Measurements from ENCODE around the gene MKLN1.

Gene MKLN1

GRCh38 chr7:131471250-131472004, 143.8 kb downstream of the MKLN1 start:
- DNase-seq, result no peak

- DNase-seq, result no peak
Observed at GRCh38 chr7:131476740-131477139, 149.1 kb downstream of the MKLN1 start.

GRCh38 chr7:131480384-131481315, 153.0 kb downstream of the MKLN1 start:
- no peak for DNase-seq

- DNase-seq, result no peak
Observed at GRCh38 chr7:131482800-131483199, 155.1 kb downstream of the MKLN1 start.

GRCh38 chr7:131483586-131483985, 155.9 kb downstream of the MKLN1 start:
- DNase-seq, result no peak

- no peak for DNase-seq
Observed at GRCh38 chr7:131486346-131486745, 158.7 kb downstream of the MKLN1 start.

GRCh38 chr7:131487217-131487616, 159.5 kb downstream of the MKLN1 start:
- DNase-seq, result no peak

GRCh38 chr7:131488361-131488760, 160.7 kb downstream of the MKLN1 start:
- no peak for DNase-seq

GRCh38 chr7:131489196-131489595, 161.5 kb downstream of the MKLN1 start:
- no peak for DNase-seq

- no peak for DNase-seq
Observed at GRCh38 chr7:131489881-131490280, 162.2 kb downstream of the MKLN1 start.

GRCh38 chr7:131493081-131493480, 165.4 kb downstream of the MKLN1 start:
- DNase-seq, result no peak

GRCh38 chr7:131493581-131493980, 165.9 kb downstream of the MKLN1 start:
- no peak for DNase-seq

GRCh38 chr7:131494182-131494581, 166.5 kb downstream of the MKLN1 start:
- no peak for DNase-seq

- no peak for DNase-seq
Observed at GRCh38 chr7:131495669-131496498, 168.2 kb downstream of the MKLN1 start.

- no peak for DNase-seq
Observed at GRCh38 chr7:131497454-131497853, 169.8 kb downstream of the MKLN1 start.

GRCh38 chr7:131498237-131498885, 170.7 kb downstream of the MKLN1 start:
- no peak for DNase-seq

GRCh38 chr7:131499801-131500200, 172.1 kb downstream of the MKLN1 start:
- DNase-seq, result no peak

- no peak for DNase-seq
Observed at GRCh38 chr7:131500357-131500756, 172.7 kb downstream of the MKLN1 start.

- DNase-seq, result no peak
Observed at GRCh38 chr7:131501422-131501821, 173.7 kb downstream of the MKLN1 start.

GRCh38 chr7:131501930-131502685, 174.4 kb downstream of the MKLN1 start:
- no peak for DNase-seq

- no peak for DNase-seq
Observed at GRCh38 chr7:131502810-131503508, 175.3 kb downstream of the MKLN1 start.
